Measurements from ENCODE around the gene USP21. TPM values are rescaled to one million over a fixed set of nuclear protein-coding genes. Genes with fewer than 3 reads are reported as not detected.

Gene USP21
- total and polyA plus RNA-seq, 7 experiments from 2014 or later: 15.2 to 66.0 (median 38.0) TPM

- no peak for ATAC-seq
- H3K36me3 ChIP-seq (ENCODE audit: control insufficient read depth in 2 of 3, insufficient read depth in 3 of 3, low read length in 3 of 3): no peaks in the 10 kb centered on the region
- no peak for DNase-seq
- no peaks in the 10 kb centered on the region for H3K27me3 ChIP-seq (ENCODE audit: control insufficient read depth in 2 of 2, insufficient read depth in 2 of 2, low read length in 2 of 2)
- Mint-ChIP-seq H3K36me3 (peaks cover 0 to 10% (median 0%) of the 10 kb centered on the region in 5 donors), H3K4me1 (peaks cover 55 to 80% (median 68%) of the 10 kb centered on the region in 7 donors), H3K27ac (peak overlapping the region; percentile 92 to 99 (median 97)), H3K27me3 (no peaks in the 10 kb centered on the region), H3K4me3 (peak overlapping the region; percentile 18 to 89 (median 47)), H3K9me3 (peaks cover 0 to 2% (median 0%) of the 10 kb centered on the region in 11 donors)
- POLR2A ChIA-PET: interaction anchor here (1.4 to 29.1 kb wide), 7 partner anchors 15 to 36 kb away, joined by 3 to 508 read pairs (median 11); partner anchors contain the start of genes ADAMTS4, APOA2, FCER1G and NDUFS2
- H3K4me3 ChIP-seq (ENCODE audit: low read length): no peak overlapping the region
- CTCF ChIA-PET: interaction anchor here (0.6 to 1.4 kb wide), 3 partner anchors 17 to 38 kb away, joined by 3 to 4 read pairs (median 3); partner anchors contain the start of gene TOMM40L
- no peaks in the 10 kb centered on the region for H3K9me3 ChIP-seq (ENCODE audit: control insufficient read depth in 2 of 3, low read length in 3 of 3)
- H3K27ac ChIP-seq (ENCODE audit: low read depth, low read length): peak overlapping the region; percentile 65
- peaks cover 58 to 64% of the 10 kb centered on the region in 2 donors for H3K4me1 ChIP-seq (ENCODE audit: control insufficient read depth in 2 of 2, insufficient read depth in 2 of 2, low read length in 2 of 2)
- intact Hi-C loops (cut with micrococcal nuclease): no loop called here
Measured at GRCh38 chr1:161187311-161187710, 28.0 kb downstream of the USP21 start.

DNA sequence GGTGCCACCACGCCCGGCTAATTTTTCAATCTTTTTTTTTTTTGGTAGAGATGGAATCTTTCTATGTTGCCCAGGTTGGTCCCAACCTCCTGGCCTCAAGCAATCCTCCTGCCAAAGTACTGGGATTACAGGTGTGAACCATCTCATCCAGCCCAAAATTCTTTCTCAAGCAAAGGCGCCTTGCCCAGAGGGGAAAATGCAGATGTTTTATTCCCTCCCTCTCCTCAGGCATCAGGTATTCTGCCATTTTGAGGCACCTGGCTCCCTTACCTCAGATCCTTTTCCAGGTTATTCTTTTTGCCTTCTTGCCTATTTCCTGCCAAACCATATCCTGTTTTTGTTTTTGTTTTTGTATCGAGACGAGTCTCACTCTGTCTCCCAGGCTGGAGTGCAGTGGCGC lies 29.1 kb downstream of the USP21 start:
- Histone ChIP-seq H3K4me1 (ENCODE audit: control insufficient read depth in 2 of 2, insufficient read depth in 2 of 2, low read length in 2 of 2) (peaks cover 58 to 60% of the 10 kb centered on the region in 2 donors), H3K9me3 (ENCODE audit: control insufficient read depth in 2 of 3, low read length in 3 of 3) (no peaks in the 10 kb centered on the region), H3K27me3 (ENCODE audit: control insufficient read depth in 2 of 2, insufficient read depth in 2 of 2, low read length in 2 of 2) (no peaks in the 10 kb centered on the region), H3K27ac (ENCODE audit: low read depth, low read length) (no peak overlapping the region), H3K4me3 (ENCODE audit: low read length) (no peak overlapping the region), H3K36me3 (ENCODE audit: control insufficient read depth in 2 of 3, insufficient read depth in 3 of 3, low read length in 3 of 3) (no peaks in the 10 kb centered on the region)
- DNase-seq (no peak), ATAC-seq (no peak)
- Mint-ChIP-seq H3K27ac (peak overlapping the region; percentile 45 to 99 (median 77)), H3K27me3 (no peaks in the 10 kb centered on the region), H3K36me3 (peaks cover 0 to 10% (median 0%) of the 10 kb centered on the region in 5 donors), H3K9me3 (peaks cover 0 to 2% (median 0%) of the 10 kb centered on the region in 11 donors), H3K4me1 (peaks cover 57 to 79% (median 66%) of the 10 kb centered on the region in 7 donors), H3K4me3 (peak overlapping the region in 7 of 10 donors; percentile 23 to 52 (median 43))
- POLR2A ChIA-PET: interaction anchor here (0.6 to 29.1 kb wide), 9 partner anchors 8 to 549 kb away, joined by 3 to 508 read pairs (median 4); partner anchors contain the start of genes ADAMTS4, APOA2, B4GALT3 and FCER1G
- intact Hi-C loops (cut with micrococcal nuclease): no loop called here
- CTCF ChIA-PET: interaction anchor here (0.6 to 1.3 kb wide), 3 partner anchors 16 to 102 kb away, joined by 3 to 4 read pairs (median 3); partner anchors contain the start of gene PPOX

- Histone ChIP-seq H3K4me3 (ENCODE audit: low read length) (no peak overlapping the region), H3K36me3 (ENCODE audit: control insufficient read depth in 2 of 3, insufficient read depth in 3 of 3, low read length in 3 of 3) (no peaks in the 10 kb centered on the region), H3K4me1 (ENCODE audit: control insufficient read depth in 2 of 2, insufficient read depth in 2 of 2, low read length in 2 of 2) (peaks cover 53 to 58% of the 10 kb centered on the region in 2 donors), H3K27me3 (ENCODE audit: control insufficient read depth in 2 of 2, insufficient read depth in 2 of 2, low read length in 2 of 2) (no peaks in the 10 kb centered on the region), H3K9me3 (ENCODE audit: control insufficient read depth in 2 of 3, low read length in 3 of 3) (no peaks in the 10 kb centered on the region), H3K27ac (ENCODE audit: low read depth, low read length) (no peak overlapping the region)
- Mint-ChIP-seq H3K27ac (peak overlapping the region; percentile 25 to 99 (median 72)), H3K4me1 (peaks cover 53 to 73% (median 61%) of the 10 kb centered on the region in 7 donors), H3K27me3 (no peaks in the 10 kb centered on the region), H3K9me3 (peaks cover 0 to 2% (median 0%) of the 10 kb centered on the region in 11 donors), H3K4me3 (peak overlapping the region in 1 of 10 donors; percentile 29), H3K36me3 (peaks cover 0 to 10% (median 0%) of the 10 kb centered on the region in 5 donors)
- intact Hi-C loops (cut with micrococcal nuclease): no loop called here
- ChIA-PET POLR2A (interaction anchor here (1.1 to 29.1 kb wide), 4 partner anchors 14 to 34 kb away, joined by 3 to 508 read pairs (median 89); partner anchors contain the start of genes ADAMTS4, APOA2, FCER1G and NDUFS2), CTCF (interaction anchor here (1.3 kb wide), 1 partner anchor 23 kb away, joined by 3 read pairs; the partner anchor contains the start of gene PPOX)
- no peak for DNase-seq
- ATAC-seq: no peak
Measured at GRCh38 chr1:161189036-161189435, 29.7 kb downstream of the USP21 start.

DNA sequence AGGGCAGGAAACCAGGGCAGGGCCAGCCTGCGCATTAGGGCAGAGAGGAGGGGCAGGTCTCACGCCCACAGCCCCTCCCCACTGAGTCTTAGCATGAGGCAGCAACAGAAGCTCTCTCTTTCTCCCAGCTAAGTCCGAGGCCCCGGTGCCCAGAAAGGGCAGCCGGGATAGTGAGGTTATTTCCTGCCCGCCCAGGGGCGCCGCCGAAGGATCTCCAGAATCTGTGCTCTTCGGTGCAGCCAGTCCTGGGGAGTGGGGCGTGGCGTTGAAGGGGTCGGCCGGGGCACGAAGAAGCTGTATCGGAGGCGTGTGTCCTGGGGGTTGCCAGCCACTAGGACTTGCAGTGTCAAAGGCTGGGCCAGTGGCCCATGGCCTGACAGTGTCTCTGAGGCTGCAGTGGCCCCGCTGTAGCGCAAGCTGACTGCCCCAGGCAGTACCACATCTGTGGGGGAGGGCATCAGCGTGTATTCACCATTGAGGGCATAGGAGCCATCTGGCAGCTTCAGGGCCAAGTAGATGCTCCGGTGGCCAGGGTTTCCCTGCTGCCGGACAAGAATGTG lies 31.7 kb downstream of the USP21 start:
- H3K27me3 ChIP-seq (ENCODE audit: control insufficient read depth in 2 of 2, insufficient read depth in 2 of 2, low read length in 2 of 2): no peaks in the 10 kb centered on the region
- Mint-ChIP-seq H3K27me3 (no peaks in the 10 kb centered on the region), H3K9me3 (peaks cover 0 to 2% (median 0%) of the 10 kb centered on the region in 11 donors), H3K27ac (peak overlapping the region in 3 of 9 donors; percentile 70 to 85 (median 78)), H3K4me3 (no peak overlapping the region), H3K4me1 (peaks cover 47 to 71% (median 54%) of the 10 kb centered on the region in 7 donors), H3K36me3 (peaks cover 0 to 7% (median 0%) of the 10 kb centered on the region in 5 donors)
- DNase-seq (no peak), ATAC-seq (no peak)
- H3K9me3 ChIP-seq (ENCODE audit: control insufficient read depth in 2 of 3, low read length in 3 of 3): no peaks in the 10 kb centered on the region
- ChIA-PET POLR2A (interaction anchor here (0.6 to 29.1 kb wide), 13 partner anchors 10 to 128 kb away, joined by 3 to 508 read pairs (median 4); partner anchors contain the start of genes ADAMTS4, APOA2, B4GALT3 and FCER1G), CTCF (interaction anchor here (0.8 to 5.3 kb wide), 18 partner anchors 10 to 193 kb away, joined by 3 to 76 read pairs (median 12); partner anchors contain the start of genes B4GALT3, NDUFS2, PPOX and TOMM40L)
- H3K36me3 ChIP-seq (ENCODE audit: control insufficient read depth in 2 of 3, insufficient read depth in 3 of 3, low read length in 3 of 3): no peaks in the 10 kb centered on the region
- peaks cover 51 to 68% of the 10 kb centered on the region in 2 donors for H3K4me1 ChIP-seq (ENCODE audit: control insufficient read depth in 2 of 2, insufficient read depth in 2 of 2, low read length in 2 of 2)
- H3K27ac ChIP-seq (ENCODE audit: low read depth, low read length): no peak overlapping the region
- intact Hi-C loops (cut with micrococcal nuclease): no loop called here
- no peak overlapping the region for H3K4me3 ChIP-seq (ENCODE audit: low read length)

DNA sequence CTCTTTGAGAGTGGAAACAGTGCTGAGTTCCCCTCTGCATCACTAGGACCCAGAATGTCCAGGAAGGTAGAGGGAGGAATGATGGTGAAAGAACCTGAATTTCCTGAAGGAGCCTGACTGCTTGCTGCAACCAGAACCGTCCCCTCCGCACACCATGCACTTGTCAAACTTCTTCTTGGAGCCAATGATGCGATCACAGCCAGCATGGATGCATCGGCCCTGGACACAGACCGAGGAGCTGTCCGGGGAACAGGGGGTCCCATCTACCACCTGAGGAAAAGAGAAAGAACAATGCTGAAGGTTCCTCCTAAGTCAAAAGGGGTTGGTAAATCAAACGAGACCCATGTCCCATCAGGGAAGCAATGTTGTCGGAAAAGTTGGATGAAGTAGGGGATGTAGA lies 32.7 kb downstream of the USP21 start:
- intact Hi-C loops (cut with micrococcal nuclease): loop anchor here (1.0 to 2.0 kb wide), 8 partner anchors 10 to 190 kb away; partner anchors contain the start of genes NDUFS2 (in 2 of the 2) and B4GALT3 (in 1 of the 2)
- H3K9me3 Mint-ChIP-seq: peaks cover 0 to 1% (median 0%) of the 10 kb centered on the region in 11 donors
- Histone ChIP-seq H3K9me3 (ENCODE audit: control insufficient read depth in 2 of 3, low read length in 3 of 3) (no peaks in the 10 kb centered on the region), H3K36me3 (ENCODE audit: control insufficient read depth in 2 of 3, insufficient read depth in 3 of 3, low read length in 3 of 3) (no peaks in the 10 kb centered on the region), H3K4me3 (ENCODE audit: low read length) (no peak overlapping the region), H3K27ac (ENCODE audit: low read depth, low read length) (no peak overlapping the region), H3K4me1 (ENCODE audit: control insufficient read depth in 2 of 2, insufficient read depth in 2 of 2, low read length in 2 of 2) (peaks cover 42 to 61% of the 10 kb centered on the region in 2 donors), H3K27me3 (ENCODE audit: control insufficient read depth in 2 of 2, insufficient read depth in 2 of 2, low read length in 2 of 2) (no peaks in the 10 kb centered on the region)
- no peaks in the 10 kb centered on the region for H3K27me3 Mint-ChIP-seq
- H3K4me3 Mint-ChIP-seq: no peak overlapping the region
- peaks cover 38 to 68% (median 48%) of the 10 kb centered on the region in 7 donors for H3K4me1 Mint-ChIP-seq
- ATAC-seq (no peak), DNase-seq (no peak)
- ChIA-PET CTCF (interaction anchor here (0.6 to 5.3 kb wide), 22 partner anchors 10 to 192 kb away, joined by 3 to 76 read pairs (median 4); partner anchors contain the start of genes B4GALT3, NDUFS2, PPOX and TOMM40L), POLR2A (interaction anchor here (1.0 to 29.1 kb wide), 10 partner anchors 11 to 146 kb away, joined by 3 to 508 read pairs (median 15); partner anchors contain the start of genes ADAMTS4, APOA2, B4GALT3 and FCER1G)
- H3K27ac Mint-ChIP-seq: peak overlapping the region in 4 of 9 donors; percentile 71 to 93 (median 78)
- H3K36me3 Mint-ChIP-seq: peaks cover 0 to 6% (median 0%) of the 10 kb centered on the region in 5 donors
